Effector memory CD4-positive, alpha-beta T cell (primary cell): ENCODE measurements around the gene DVL3.
"Not testable (repeated sequence)": the region's sequence is repeated elsewhere in the genome, so short reads cannot be mapped to it uniquely, and the experiment has no call there.

ENCODE experiments used
- DNase-seq, 3 donors: peaks; one replicate each; pipeline ENCODE4 v3.0.0-alpha.2; 2020
- H3K27ac ChIP-seq: 2 replicates; pipeline ENCODE4 v1.7.0; 2013; ENCODE audit warnings: mild to moderate bottlenecking, low read length, moderate library complexity; ENCODE audit not compliant: insufficient read depth, poor library complexity, severe bottlenecking
- H3K27me3 ChIP-seq: replicated peaks from 2 replicates; pipeline ENCODE4 v1.7.0; 2013; ENCODE audit warnings: mild to moderate bottlenecking, low read length; ENCODE audit not compliant: insufficient read depth, control insufficient read depth, poor library complexity, severe bottlenecking
- H3K36me3 ChIP-seq: 2 replicates; pipeline ENCODE4 v1.7.0; 2013; ENCODE audit warnings: mild to moderate bottlenecking, low read length, moderate library complexity; ENCODE audit not compliant: control insufficient read depth, insufficient read depth
- H3K4me1 ChIP-seq: 2 replicates; pipeline ENCODE4 v1.7.0; 2013; ENCODE audit warnings: low read length, mild to moderate bottlenecking; ENCODE audit not compliant: control insufficient read depth, insufficient read depth, poor library complexity, severe bottlenecking
- H3K4me3 ChIP-seq: 2 replicates; pipeline ENCODE4 v1.7.0; 2013; ENCODE audit warnings: low read length, low read depth, mild to moderate bottlenecking; ENCODE audit not compliant: insufficient read depth, poor library complexity, severe bottlenecking
- H3K9me3 ChIP-seq: 2 replicates; pipeline ENCODE4 v1.7.0; 2013; ENCODE audit warnings: mild to moderate bottlenecking, low read length, moderate library complexity; ENCODE audit not compliant: control insufficient read depth
- total RNA-seq, 3 donors: gene quantifications; one replicate each; lab custom pipeline; 2026; lab: John Stamatoyannopoulos, UW

Gene DVL3
- 28.9 to 49.0 (median 34.3) reads per million in 3 donors for total RNA-seq

- Histone ChIP-seq H3K36me3 (no peaks in the 10 kb centered on the region), H3K9me3 (no peaks in the 10 kb centered on the region), H3K4me1 (peaks cover 17% of the 10 kb centered on the region), H3K27me3 (no peaks in the 10 kb centered on the region), H3K27ac (peak within 1 kb of the TSS; percentile 63), H3K4me3 (peak within 1 kb of the TSS; percentile 88)
- DNase-seq = peak; percentile 27 to 43 (median 31)
These were observed at the start of gene DVL3 for GRCh38 chr3:184154885-184155643. TSS of gene DVL3 (plus strand) at chr3:184155377. CDS start at chr3:184155636, 259 bp downstream.

- H3K27me3 ChIP-seq = no peaks in the 10 kb centered on the region
- H3K36me3 ChIP-seq = no peaks in the 10 kb centered on the region
- H3K9me3 ChIP-seq = no peaks in the 10 kb centered on the region
- no peak overlapping the region for H3K4me3 ChIP-seq
- no peak overlapping the region for H3K27ac ChIP-seq
- no peaks in the 10 kb centered on the region for H3K4me1 ChIP-seq
- no peak for DNase-seq
These were observed 44.9 kb upstream of the DVL3 start for GRCh38 chr3:184110316-184110725.

GRCh38 chr3:184116017-184116416 lies 39.2 kb upstream of the DVL3 start:
- H3K27ac ChIP-seq = no peak overlapping the region
- DNase-seq = no peak
- no peak overlapping the region for H3K4me3 ChIP-seq
- H3K36me3 ChIP-seq = no peaks in the 10 kb centered on the region
- no peaks in the 10 kb centered on the region for H3K9me3 ChIP-seq
- H3K4me1 ChIP-seq = no peaks in the 10 kb centered on the region
- H3K27me3 ChIP-seq = no peaks in the 10 kb centered on the region

GRCh38 chr3:184117636-184118035 lies 37.5 kb upstream of the DVL3 start:
- no peak for DNase-seq
- no peak overlapping the region for H3K4me3 ChIP-seq
- no peaks in the 10 kb centered on the region for H3K36me3 ChIP-seq
- no peaks in the 10 kb centered on the region for H3K27me3 ChIP-seq
- H3K27ac ChIP-seq = no peak overlapping the region
- H3K9me3 ChIP-seq = no peaks in the 10 kb centered on the region
- no peaks in the 10 kb centered on the region for H3K4me1 ChIP-seq

GRCh38 chr3:184121031-184121430 lies 34.1 kb upstream of the DVL3 start:
- not testable (repeated sequence) for H3K27me3 ChIP-seq, H3K36me3 ChIP-seq, H3K27ac ChIP-seq, H3K9me3 ChIP-seq, H3K4me1 ChIP-seq, DNase-seq, H3K4me3 ChIP-seq

GRCh38 chr3:184126006-184126405 lies 29.2 kb upstream of the DVL3 start:
- Histone ChIP-seq H3K36me3 (no peaks in the 10 kb centered on the region), H3K4me3 (no peak overlapping the region), H3K27me3 (no peaks in the 10 kb centered on the region), H3K4me1 (no peaks in the 10 kb centered on the region), H3K27ac (no peak overlapping the region), H3K9me3 (no peaks in the 10 kb centered on the region)
- no peak for DNase-seq

- no peaks in the 10 kb centered on the region for H3K36me3 ChIP-seq
- peaks cover 6% of the 10 kb centered on the region for H3K4me1 ChIP-seq
- no peaks in the 10 kb centered on the region for H3K27me3 ChIP-seq
- DNase-seq = no peak
- no peak overlapping the region for H3K4me3 ChIP-seq
- H3K9me3 ChIP-seq = no peaks in the 10 kb centered on the region
- no peak overlapping the region for H3K27ac ChIP-seq
These were observed 26.2 kb upstream of the DVL3 start for GRCh38 chr3:184129012-184129411.

GRCh38 chr3:184132945-184133344 lies 22.2 kb upstream of the DVL3 start:
- no peaks in the 10 kb centered on the region for H3K27me3 ChIP-seq
- H3K4me3 ChIP-seq = no peak overlapping the region
- H3K36me3 ChIP-seq = peaks cover 3% of the 10 kb centered on the region
- H3K4me1 ChIP-seq = peaks cover 17% of the 10 kb centered on the region
- H3K9me3 ChIP-seq = no peaks in the 10 kb centered on the region
- no peak overlapping the region for H3K27ac ChIP-seq
- DNase-seq = no peak

GRCh38 chr3:184133840-184134745 lies 21.1 kb upstream of the DVL3 start:
- Histone ChIP-seq H3K36me3 (peaks cover 5% of the 10 kb centered on the region), H3K4me1 (peaks cover 17% of the 10 kb centered on the region), H3K27ac (peak overlapping the region; percentile 75), H3K4me3 (peak overlapping the region; percentile 96), H3K9me3 (no peaks in the 10 kb centered on the region), H3K27me3 (no peaks in the 10 kb centered on the region)
- DNase-seq = peak in 2 of 3 donors; percentile 9 to 17

GRCh38 chr3:184134746-184135148 lies 20.4 kb upstream of the DVL3 start:
- H3K4me1 ChIP-seq = peaks cover 17% of the 10 kb centered on the region
- no peaks in the 10 kb centered on the region for H3K9me3 ChIP-seq
- no peaks in the 10 kb centered on the region for H3K27me3 ChIP-seq
- peak overlapping the region; percentile 96 for H3K4me3 ChIP-seq
- peak overlapping the region; percentile 75 for H3K27ac ChIP-seq
- H3K36me3 ChIP-seq = peaks cover 10% of the 10 kb centered on the region
- DNase-seq = no peak
